HepG2 (cell line): ENCODE measurements around the gene IQGAP2.

Source experiments
- ELF3 ChIP-seq: IDR thresholded peaks from 2 replicates; pipeline ENCODE4 v1.6.1; 2016; ENCODE audit warnings: missing genetic modification reagents, missing compliant biosample characterization
- HDAC2 ChIP-seq: sonication (generic); formaldehyde crosslinking; IDR thresholded peaks from 2 replicates; pipeline ENCODE4 v1.4.0; 2020; ENCODE audit warnings: missing genetic modification reagents
- HMGA1 ChIP-seq: sonication (generic); formaldehyde crosslinking; conservative IDR thresholded peaks from 2 replicates; pipeline ENCODE4 v1.4.0; 2020; ENCODE audit warnings: missing genetic modification reagents
- MAZ ChIP-seq, 2 experiments: sonication (generic) in 1 of 2; formaldehyde crosslinking in 1 of 2; IDR thresholded peaks; 2 replicates each; pipeline versions ENCODE4 v1.5.0 to v1.6.1; 2012 to 2020; ENCODE audit warnings: low read depth in 2 of 2, mild to moderate bottlenecking in 2 of 2, borderline replicate concordance in 1 of 2, improper control_type of control experiment in 1 of 2, low read length in 1 of 2, missing genetic modification reagents in 1 of 2, moderate library complexity in 1 of 2
- POLR2A ChIP-seq, 2 experiments: IDR thresholded peaks; 2 replicates each; pipeline ENCODE4 v1.6.1; 2011; ENCODE audit warnings: low read depth in 2 of 2, low read length in 2 of 2, mild to moderate bottlenecking in 1 of 2, moderate library complexity in 1 of 2; ENCODE audit not compliant: insufficient read depth in 1 of 2
- RELA ChIP-seq: sonication (generic); formaldehyde crosslinking; IDR thresholded peaks from 2 replicates; pipeline ENCODE4 v1.4.0; 2020; ENCODE audit warnings: missing genetic modification reagents
- SIN3A ChIP-seq: IDR thresholded peaks from 2 replicates; pipeline ENCODE4 v1.6.1; 2011; ENCODE audit warnings: low read depth, mild to moderate bottlenecking, control low read depth, low read length, borderline replicate concordance
- SRF ChIP-seq: IDR thresholded peaks from 2 replicates; pipeline ENCODE4 v1.6.1; 2011; ENCODE audit warnings: mild to moderate bottlenecking, low read depth, low read length, moderate library complexity
- ZSCAN30 ChIP-seq: sonication (generic); formaldehyde crosslinking; IDR thresholded peaks from 2 replicates; pipeline ENCODE4 v1.5.0; 2020; ENCODE audit warnings: mild to moderate bottlenecking, missing genetic modification reagents

- TF ChIP-seq SIN3A, result no peak
- TF ChIP-seq RELA (CRISPR knock-in tag), result no peak
- TF ChIP-seq SRF, result no peak
- TF ChIP-seq HDAC2 (CRISPR knock-in tag), result no peak
- TF ChIP-seq HMGA1, result no peak
- TF ChIP-seq ELF3 (CRISPR knock-in tag), result no peak
- TF ChIP-seq MAZ (IDR thresholded peaks at IDR 0.05; ENCODE audit: borderline replicate concordance, low read depth, low read length), result no peak
- TF ChIP-seq MAZ (CRISPR knock-in tag; IDR thresholded peaks at IDR 0.05; ENCODE audit: low read depth), result no peak
- no peak for TF ChIP-seq ZSCAN30
- no peak for TF ChIP-seq POLR2A (IDR thresholded peaks at IDR 0.05; ENCODE audit: insufficient read depth in 1 of 2, low read depth in 2 of 2, low read length in 2 of 2)
Measured at GRCh38 chr5:76487821-76488220, 84.7 kb downstream of the IQGAP2 start.
